ENCODE data around the gene NDUFB2.
"Not testable (repeated sequence)": the region's sequence is repeated elsewhere in the genome, so short reads cannot be mapped to it uniquely, and the experiment has no call there.

The NDUFB2 gene

DNA sequence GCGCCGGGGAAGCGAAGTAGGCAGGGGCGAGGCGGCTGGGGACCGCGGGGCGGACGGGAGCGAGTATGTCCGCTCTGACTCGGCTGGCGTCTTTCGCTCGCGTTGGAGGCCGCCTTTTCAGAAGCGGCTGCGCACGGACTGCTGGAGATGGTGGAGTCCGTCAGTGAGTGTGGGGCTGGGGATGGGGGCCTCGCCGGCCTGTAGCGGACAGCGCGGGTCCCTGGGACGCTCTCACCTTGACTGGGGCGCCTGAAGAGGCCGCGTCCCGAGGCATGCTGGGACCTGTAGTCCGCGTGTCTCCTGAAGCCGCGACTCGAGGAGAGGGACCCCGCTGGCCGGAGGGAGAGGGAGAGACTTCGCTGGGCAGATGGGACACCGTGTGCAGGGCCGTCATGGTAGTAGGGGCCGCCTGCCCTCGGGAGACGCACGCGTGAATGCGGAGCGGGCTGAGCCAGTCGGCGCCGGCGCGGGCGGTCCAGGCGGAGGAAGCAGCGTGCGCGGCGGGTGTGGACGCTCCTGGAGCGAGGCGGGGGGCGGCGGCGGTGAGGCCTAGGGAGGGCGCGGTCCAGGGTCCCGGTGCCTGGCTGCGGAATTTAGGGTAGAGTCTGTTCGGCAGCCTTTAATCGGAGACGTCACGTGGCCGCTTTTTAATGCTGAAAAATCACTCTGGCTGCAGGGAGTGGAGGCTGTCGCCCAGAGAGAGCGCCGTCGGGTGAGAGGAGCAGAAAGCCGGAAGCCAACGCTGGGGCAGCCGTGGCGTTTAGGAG lies at the start of gene NDUFB2:
Gene NDUFB2 (plus strand): TSS at position 29 of the 767 bp plus-strand sequence. CDS start 37 bp downstream, at position 66.
- DNase-seq (ENCODE audit: low read depth): peak; percentile 31

GRCh38 chr7:140646931-140647647 lies 49.4 kb upstream of the NDUFB2 start:
- no peak for DNase-seq (ENCODE audit: low read depth)

DNA sequence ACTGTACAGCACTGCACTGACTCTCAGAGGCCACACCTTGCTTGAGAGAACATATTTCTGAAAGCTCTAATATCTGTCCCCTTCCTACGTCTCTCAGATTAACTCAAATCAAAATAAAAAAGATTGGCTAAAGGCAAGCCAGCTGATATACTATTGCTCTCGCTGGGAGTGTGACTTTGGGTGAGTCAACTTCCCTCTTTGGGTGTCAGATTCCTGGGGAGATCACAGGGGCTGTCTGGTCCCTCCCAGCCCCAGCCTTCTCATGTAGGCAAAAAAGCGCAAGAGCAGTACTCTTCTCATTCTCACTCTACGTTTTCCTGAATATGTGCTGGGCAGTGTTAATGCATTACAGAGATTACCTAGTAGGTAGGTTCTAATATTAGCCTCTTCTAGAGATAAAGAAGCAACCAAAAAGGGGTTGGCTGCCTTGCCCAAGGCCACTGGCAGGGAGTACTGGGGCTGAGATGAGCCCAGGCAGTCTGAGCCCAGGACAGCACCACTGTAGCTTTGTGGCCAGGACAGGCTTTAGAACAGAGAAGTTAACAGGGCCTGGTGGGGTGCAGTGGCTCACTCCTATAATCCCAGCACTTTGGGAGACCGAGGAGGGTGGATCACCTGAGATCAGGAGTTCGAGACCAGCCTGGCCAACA lies 46.8 kb upstream of the NDUFB2 start:
- DNase-seq (ENCODE audit: low read depth): no peak

GRCh38 chr7:140650367-140650766 lies 46.1 kb upstream of the NDUFB2 start:
- no peak for DNase-seq (ENCODE audit: low read depth)

- no peak for DNase-seq (ENCODE audit: low read depth)
Measured at GRCh38 chr7:140653319-140654108, 43.0 kb upstream of the NDUFB2 start.

DNA sequence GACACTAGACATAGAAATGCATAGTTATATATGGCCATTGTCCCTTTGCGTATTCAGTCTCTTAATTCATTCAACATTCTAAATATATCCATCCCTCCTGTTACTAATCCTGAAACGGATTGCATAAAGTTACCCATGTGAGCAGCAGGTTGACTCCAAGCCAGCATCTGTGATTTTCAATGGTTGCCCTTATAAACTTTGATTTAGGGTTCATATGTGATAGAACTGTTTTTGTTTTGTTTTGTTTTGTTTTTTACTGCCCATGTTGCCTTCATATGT lies 42.5 kb upstream of the NDUFB2 start:
- DNase-seq (ENCODE audit: low read depth): no peak

DNA sequence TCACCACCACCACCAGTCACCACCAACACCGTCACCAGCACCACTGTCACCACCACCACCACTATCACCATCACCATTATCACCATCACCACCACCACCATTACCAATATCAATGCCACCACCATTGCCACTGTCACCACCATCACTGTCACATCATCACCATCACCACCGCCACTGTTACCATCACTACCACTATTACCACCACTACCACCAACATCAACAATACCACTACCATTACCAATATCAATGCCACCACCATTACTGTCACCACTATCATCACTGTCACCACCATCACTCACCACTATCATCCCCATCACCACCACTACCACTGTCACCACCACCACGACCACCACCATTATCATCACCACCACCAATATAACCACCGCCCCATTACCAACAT lies 41.8 kb upstream of the NDUFB2 start:
- DNase-seq (ENCODE audit: low read depth): no peak

DNA sequence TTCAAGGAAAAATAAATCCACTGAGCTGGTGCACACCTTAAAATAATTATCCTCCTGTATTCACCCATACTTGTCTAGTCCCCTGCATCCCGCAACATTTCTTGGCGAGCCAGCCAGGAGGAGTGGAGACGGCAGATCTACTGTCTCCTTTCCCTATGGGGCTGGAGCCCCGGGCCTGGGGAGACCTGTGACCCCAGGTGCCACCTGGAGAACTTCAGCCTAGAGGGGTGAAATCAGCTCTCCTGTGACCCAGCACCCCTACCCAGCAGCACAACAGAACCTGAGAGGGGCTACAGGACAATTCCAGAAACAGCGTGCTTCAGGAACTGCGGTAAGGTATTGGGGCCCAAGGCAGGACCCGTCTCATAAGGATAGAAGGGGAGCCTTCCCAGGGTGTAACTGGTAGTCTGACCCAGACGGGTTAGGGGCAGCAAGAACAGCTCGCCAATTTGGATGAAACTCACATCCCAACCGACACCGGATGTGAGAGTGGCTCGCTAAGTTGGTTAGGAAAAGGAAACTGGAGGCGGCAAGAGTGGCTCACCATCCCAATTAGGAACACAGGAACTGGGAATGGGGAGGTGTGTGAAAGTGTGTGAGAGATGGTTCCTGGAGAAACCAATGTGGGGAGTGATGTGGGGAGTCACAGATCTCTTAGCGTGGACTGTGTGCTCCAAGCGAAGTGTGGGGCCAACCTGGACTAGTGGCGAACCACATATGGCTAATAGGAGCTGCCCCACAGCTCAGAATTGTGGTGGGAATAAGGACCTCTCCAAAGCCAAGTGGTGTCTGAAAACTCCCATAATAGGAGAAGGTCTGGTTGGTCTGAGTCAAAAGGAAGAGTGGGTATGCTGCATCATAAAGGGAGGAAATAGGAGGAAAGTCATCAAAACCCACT lies 40.7 kb upstream of the NDUFB2 start:
- DNase-seq (ENCODE audit: low read depth): no peak

GRCh38 chr7:140656548-140657515 lies 39.7 kb upstream of the NDUFB2 start:
- no peak for DNase-seq (ENCODE audit: low read depth)

GRCh38 chr7:140657891-140658290 lies 38.6 kb upstream of the NDUFB2 start:
- DNase-seq (ENCODE audit: low read depth): no peak

DNA sequence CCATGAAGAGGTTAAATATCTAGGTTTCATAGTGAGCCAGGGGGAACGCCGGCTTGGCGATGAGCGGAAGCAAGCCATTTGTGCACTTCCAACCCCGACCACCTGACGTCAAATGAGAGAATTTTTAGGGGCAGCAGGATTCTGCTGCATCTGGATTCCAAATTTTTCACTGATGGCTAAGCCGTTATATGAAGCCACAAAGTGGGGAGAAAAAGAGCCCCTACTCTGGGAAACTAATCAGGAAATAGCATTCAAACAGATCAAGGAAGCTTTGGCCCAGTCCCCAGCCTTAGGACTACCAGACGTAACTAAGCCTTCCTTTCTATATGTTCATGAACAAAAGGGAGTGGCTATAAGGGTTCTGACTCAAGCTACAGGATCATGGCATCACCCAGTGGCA lies 36.7 kb upstream of the NDUFB2 start:
- DNase-seq (ENCODE audit: low read depth): no peak

DNA sequence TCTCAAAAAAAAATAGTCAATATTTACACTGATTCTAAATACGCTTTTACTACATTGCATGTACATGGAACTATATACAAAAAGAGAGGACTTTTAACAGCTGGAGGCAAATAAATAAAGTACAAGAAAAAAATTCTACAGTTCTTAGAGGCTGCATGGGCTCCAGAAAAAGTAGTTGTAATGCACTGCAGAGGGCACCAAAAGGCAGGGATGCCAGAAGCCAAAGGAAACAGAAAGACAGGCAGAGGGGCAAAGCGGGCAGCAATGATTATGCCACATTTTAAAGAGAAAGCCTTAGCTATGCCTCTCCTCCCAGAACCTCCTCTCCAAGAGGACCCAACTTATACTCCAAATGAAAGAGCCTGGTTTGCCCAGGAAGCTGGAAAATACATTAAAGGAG lies 35.4 kb upstream of the NDUFB2 start:
- DNase-seq (ENCODE audit: low read depth): no peak

GRCh38 chr7:140662938-140663337 lies 33.6 kb upstream of the NDUFB2 start:
- DNase-seq (ENCODE audit: low read depth): not testable (repeated sequence)

- DNase-seq (ENCODE audit: low read depth): no peak
Measured at GRCh38 chr7:140667476-140667875, 29.0 kb upstream of the NDUFB2 start.

DNA sequence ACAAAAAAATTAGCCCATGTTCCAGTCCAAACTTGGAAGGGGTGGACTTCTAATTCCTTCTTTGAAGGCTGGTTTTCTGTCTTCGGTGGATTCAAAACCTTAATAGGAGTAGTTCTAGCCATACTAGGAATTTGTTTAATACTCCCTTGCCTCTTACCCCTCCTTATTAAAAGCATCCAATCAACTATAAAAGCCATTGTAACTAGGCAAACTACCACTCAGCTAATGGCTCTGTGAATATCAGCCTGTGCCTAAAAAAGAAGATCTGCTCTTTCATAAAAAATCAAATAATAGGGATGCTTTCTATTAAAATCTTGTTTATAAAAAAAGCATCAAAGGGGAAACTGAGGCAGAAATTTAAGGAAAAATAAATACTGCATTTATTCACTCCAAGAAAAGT lies 27.9 kb upstream of the NDUFB2 start:
- no peak for DNase-seq (ENCODE audit: low read depth)

DNA sequence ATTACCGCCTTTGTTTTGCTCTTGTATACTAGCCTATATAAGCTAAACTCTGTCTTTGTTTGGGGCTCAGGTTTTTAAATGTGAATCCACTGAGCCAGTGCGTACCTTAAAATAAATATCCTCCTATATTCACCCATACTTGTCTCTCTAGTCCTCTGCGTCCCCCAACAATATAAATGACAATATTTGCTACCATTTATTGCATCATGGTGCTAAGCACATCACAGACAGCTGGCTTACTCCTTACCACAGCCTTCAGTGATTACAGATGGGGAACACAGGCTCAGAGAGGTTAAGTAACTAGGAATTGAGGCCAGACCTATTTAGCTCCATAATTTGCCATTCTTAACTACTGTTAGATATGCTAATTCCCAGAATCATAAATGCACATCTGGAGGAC lies 27.2 kb upstream of the NDUFB2 start:
- no peak for DNase-seq (ENCODE audit: low read depth)

- DNase-seq (ENCODE audit: low read depth): not testable (repeated sequence)
Measured at GRCh38 chr7:140669862-140670261, 26.6 kb upstream of the NDUFB2 start.

DNA sequence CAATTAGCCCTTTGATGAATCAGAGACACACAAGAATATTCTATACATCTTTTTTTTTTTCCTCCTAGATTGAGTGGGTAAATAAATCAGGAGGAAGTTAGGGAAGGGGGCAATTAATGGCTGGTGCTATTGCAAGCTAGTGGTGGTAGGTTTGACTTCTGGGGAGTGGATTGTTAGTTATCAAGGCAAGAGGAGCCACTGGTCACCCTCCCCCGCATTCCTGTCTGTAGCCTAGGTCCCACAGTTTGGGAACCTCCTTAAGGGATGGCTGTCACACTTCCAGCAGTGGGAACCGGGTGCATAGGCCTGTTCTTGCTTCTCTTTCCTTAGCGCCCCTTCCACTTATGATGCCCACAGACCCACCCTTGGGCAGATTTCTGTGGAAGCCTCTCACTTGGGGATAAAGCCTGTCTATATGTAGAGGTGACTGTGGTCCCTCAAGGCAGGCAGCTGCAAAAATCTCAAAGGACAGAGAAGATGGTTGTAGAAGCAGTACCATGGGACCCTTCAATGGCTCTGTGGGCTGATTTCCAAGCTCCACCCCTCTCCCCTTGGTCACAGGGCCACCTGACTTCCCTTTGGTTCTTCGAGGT lies 26.1 kb upstream of the NDUFB2 start:
- DNase-seq (ENCODE audit: low read depth): no peak

GRCh38 chr7:140671966-140672365 lies 24.5 kb upstream of the NDUFB2 start:
- DNase-seq (ENCODE audit: low read depth): no peak

Measured in CMK (cell line).